DMS 273 (cell line): ENCODE measurements around the gene ZNF587.
"Not testable (repeated sequence)": the region's sequence is repeated elsewhere in the genome, so short reads cannot be mapped to it uniquely, and the experiment has no call there.

Source experiments
- DNase-seq: peaks from one replicate; lab custom pipeline; 2025; ENCODE audit not compliant: unreplicated experiment; lab: John Stamatoyannopoulos, UW

Gene ZNF587

DNA sequence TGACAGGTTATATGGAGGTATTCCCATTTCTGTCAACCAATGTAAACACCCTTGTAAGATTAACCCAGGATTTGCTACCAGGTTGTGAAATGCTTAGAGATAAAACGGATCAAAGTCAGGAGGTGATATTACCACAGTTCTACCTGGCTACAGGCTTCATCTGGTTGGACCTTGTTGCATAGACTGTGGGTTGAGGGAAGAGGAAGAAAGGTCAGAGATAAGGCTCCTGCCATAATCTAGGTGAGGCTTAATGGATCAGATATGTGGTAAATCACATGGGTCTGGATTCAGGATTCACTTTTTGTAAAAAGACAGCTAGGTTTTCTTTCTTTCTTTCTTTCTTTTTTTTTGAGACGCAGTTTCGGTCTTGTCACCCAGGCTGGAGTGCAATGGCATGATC, 28.2 kb upstream of the ZNF587 start:
- not testable (repeated sequence) for DNase-seq

GRCh38 chr19:57823155-57823554, 26.5 kb upstream of the ZNF587 start:
- not testable (repeated sequence) for DNase-seq

GRCh38 chr19:57823608-57824007, 26.1 kb upstream of the ZNF587 start:
- DNase-seq, result not testable (repeated sequence)

DNA sequence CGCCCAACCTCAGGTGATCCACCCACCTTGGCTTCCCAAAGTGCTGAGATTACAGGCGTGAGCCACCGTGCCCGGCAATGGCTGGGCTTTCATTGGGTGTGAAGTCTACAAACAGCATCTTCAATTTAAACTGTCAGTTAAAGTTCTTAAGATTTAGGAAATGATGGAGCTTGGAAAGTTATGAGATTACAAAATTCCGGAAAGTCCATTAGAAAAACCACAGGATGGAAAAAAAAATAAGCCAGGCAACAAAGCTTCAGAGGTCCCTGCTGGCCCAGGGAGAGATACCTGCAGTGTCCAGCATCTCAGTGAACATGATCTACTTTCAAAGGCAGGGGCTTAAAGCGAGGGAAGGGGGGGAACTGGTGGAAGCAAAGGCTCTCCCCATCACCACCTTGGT, 24.1 kb upstream of the ZNF587 start:
- no peak for DNase-seq

- DNase-seq, result no peak
These were observed 20.3 kb upstream of the ZNF587 start for GRCh38 chr19:57829316-57829715.

- DNase-seq, result peak; percentile 58
These were observed 19.5 kb upstream of the ZNF587 start, which contains the start of gene ZNF587B for GRCh38 chr19:57830071-57830602. ZNF587B (plus strand) TSS chr19:57830299; CDS start chr19:57830529, 230 bp downstream.

DNA sequence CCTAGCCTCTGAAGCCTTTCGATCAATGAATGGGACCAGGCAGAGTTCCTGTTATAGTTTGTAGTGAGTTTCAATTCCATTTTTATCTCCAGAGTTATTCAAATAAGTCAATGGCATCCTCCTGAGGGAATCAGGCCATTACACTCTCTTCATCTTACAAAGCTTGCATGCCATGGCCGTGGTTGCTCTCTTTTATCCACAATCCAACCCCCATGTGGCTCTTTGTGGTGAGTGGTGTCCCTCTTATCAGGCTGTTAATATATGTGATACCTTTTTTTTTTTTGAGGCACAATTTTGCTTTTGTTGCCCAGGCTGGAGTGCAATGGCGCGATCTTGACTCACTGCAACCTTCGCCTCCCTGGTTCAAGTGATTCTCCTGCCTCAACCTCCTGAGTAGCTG, 12.7 kb upstream of the ZNF587 start:
- not testable (repeated sequence) for DNase-seq

DNA sequence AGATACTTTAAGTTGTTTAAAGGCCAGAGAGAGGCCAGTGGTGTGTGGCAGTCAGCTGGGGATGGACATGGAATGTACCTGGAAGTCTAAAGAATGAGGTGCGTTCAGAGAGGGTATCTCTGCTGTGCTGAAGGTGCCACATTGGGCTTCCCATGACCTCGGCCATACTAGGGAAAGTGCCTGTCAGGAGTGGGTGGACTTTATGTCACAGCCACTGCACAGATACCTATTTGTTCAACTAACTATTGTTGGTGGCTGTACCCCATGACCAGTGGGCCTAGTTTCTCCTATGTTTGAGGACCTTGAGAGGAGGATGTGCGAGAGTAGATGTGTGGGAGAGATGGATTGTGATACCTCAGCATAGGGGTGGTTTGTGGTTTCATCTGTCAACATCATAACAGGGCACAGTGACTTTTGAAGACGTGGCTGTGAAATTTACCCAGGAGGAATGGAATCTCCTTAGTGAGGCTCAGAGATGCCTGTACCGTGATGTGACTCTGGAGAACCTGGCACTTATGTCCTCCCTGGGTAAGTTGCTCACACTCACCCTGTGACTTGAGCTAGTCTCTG, 11.0 kb upstream of the ZNF587 start:
- not testable (repeated sequence) for DNase-seq

GRCh38 chr19:57841122-57841763, 8.4 kb upstream of the ZNF587 start:
- DNase-seq, result no peak

DNA sequence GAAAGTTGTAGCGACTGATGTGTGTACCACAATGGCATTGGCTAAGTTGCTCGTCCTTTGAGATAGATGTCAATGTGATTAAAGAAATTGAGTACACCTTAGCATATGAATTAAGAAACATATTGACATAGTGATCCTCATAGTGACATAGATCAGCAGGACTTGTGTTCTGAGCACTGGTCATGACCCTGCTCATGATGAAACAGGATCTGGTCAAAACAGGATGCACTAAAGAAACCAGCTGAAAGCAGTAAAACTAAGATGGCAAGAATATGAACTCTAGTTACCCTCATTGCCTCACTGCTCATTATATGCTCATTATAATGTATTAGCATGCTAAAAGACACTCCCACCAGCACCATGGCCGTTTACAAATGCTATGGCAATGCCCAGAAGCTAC, 2.5 kb upstream of the ZNF587 start:
- DNase-seq, result not testable (repeated sequence)

GRCh38 chr19:57849162-57849665, 445 bp upstream of the ZNF587 start:
- DNase-seq, result peak; percentile 39

GRCh38 chr19:57850553-57851017, 926 bp downstream of the ZNF587 start:
- DNase-seq, result peak; percentile 34

GRCh38 chr19:57851812-57852603, 2.3 kb downstream of the ZNF587 start:
- not testable (repeated sequence) for DNase-seq

DNA sequence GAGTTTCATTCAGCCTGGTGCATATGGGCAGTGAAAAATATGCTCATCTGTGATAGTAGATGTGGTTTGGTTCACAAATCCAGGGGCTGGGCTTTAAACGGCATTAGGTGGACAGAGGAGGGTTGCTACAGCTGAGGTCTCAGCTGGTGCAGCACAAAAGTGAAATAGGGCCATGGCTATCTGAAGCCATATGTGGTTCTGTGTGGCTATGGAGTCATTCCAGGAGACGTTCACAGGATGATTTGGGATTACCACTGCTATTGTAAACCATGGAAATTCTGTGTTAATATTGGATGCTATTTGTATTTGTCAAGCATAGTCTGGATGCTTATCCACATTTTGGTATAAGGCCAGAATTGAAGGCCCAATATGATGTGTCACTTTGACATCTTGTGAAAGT, 4.5 kb downstream of the ZNF587 start:
- DNase-seq, result not testable (repeated sequence)

- not testable (repeated sequence) for DNase-seq
These were observed 12.7 kb downstream of the ZNF587 start for GRCh38 chr19:57862351-57862750.

DNA sequence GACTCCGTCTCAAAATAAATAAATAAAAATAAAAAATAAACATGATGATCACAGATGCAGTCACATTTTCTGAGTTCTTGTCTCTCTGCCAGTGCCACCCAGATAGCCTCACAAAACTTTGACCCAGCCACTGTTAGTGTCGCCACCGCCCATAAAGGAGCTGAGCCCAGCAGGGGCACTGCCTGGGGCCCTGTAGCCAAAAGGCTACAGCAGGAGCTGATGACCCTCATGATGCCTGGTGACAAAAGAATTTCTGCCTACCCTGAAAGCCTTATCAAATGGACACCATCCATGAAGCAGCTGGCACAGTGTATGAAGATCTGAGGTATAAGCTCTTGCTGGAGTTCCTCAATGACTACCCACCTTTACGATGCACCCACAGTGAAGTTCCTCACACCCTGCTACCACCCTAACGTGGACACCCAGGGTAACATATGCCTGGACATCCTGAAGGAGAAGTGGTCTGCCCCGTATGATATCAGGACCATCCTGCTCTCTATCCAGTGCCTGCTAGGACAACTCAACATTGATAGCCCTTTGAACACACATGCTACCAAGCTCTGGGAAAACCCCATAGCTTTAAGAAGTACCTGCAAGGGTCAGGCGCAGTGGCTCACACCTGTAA, 18.3 kb downstream of the ZNF587 start:
- DNase-seq, result no peak

DNA sequence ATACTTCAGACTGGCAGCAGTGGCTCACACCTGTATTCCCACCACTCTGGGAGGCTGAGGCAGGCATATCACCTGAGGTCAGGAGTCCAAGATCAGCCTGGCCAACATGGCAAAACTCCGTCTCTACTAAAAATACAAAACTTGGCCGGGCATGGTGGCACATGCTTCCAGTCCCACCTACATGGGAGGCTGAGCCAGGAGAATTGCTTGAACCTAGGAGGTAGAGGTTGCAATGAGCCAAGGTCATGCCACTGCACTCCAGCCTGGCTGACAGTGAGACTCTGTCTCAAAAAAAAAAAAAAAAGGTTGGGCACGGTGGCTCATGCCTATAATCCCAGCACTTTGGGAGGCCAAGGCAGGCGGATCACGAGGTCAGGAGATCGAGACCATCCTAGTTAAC, 20.0 kb downstream of the ZNF587 start:
- not testable (repeated sequence) for DNase-seq

DNA sequence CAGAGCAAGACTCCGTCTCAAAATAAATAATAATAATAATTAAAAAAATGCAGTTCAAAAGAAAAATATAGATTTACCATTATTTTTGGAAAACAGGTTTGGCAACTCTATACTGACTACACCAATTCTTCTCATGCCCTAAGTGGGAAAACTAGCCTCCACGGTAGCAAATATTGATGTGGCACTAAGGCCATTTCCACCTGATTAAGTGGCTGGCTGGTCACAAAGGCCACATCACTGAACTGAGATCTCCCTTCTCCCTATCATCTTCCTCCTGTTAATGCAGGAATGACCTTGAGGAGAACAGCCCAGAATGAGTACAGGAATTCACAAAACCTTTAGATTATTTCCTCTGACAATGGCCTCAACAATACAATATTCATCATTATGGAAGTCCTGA, 20.6 kb downstream of the ZNF587 start:
- no peak for DNase-seq

DNA sequence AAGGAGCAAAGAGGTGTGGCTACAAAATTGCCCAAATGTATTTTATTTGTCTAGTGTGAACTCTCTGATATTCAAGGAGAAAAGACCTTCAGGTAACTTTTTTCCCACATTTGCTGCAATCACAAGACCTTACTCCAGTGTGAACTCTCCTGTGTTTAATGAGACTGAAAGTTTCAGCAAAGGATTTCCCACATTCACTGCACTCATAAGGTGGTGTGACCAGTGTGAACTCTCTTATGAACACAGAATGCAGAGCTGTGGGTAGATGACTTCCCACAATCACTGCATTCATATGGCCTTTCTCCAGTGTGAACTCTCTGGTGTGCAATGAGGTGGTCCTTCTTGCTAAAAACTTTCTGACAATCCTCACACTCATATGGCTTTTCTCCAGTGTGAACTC, 22.8 kb downstream of the ZNF587 start:
- no peak for DNase-seq

DNA sequence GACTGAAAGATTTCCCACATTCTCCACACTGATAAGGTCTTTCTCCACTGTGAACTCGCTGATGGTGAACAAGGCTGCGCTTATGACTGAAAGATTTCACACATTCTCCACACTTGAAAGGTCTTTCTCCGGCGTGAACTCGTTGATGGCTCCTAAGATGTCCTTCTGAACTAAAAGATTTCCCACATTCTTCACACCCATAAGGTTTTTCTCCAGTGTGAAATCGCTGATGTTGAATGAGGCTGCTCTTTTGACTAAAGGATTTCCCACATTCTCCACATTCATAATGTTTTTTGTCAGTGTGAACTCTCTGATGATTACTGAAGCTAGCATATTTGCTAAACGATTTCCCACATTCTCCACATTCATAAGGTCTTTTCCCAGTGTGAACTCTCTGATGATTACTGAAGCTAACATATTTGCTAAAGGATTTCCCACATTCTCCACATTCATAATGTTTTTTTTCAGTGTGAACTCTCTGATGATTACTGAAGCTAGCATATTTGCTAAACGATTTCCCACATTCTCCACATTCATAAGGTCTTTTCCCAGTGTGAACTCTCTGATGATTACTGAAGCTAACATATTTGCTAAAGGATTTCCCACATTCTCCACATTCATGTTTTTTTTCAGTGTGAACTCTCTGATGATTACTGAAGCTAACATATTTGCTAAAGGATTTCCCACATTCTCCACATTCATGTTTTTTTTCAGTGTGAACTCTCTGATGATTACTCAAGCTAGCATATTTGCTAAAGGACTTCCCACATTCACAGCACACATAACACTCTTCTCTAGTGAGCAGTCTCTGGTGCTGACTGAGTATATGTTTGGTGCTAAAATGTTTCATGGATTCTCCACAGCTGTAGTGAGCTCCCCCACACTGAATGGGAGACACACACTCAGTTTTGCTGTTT, 24.5 kb downstream of the ZNF587 start:
- DNase-seq, result not testable (repeated sequence)
